Body of pancreas (tissue), 4 donors: ENCODE data around the gene BRD3OS.

ENCODE experiments used
- CTCF ChIP-seq, 7 experiments: fragments of 450-650 bp in 4 of 7; fragments of 200-600 bp in 3 of 7; sonication (generic) in 3 of 7; IDR thresholded peaks; one replicate each; pipeline ENCODE4 v1.5.1; 2016 to 2019; ENCODE audit warnings: antibody characterized with exemption in 7 of 7
- POLR2A ChIP-seq, 3 donors: fragments of 450-650 bp; IDR thresholded peaks; one replicate each; pipeline ENCODE4 v1.6.1; 2016; ENCODE audit warnings: antibody characterized with exemption in 3 of 3, mild to moderate bottlenecking in 2 of 3

DNA sequence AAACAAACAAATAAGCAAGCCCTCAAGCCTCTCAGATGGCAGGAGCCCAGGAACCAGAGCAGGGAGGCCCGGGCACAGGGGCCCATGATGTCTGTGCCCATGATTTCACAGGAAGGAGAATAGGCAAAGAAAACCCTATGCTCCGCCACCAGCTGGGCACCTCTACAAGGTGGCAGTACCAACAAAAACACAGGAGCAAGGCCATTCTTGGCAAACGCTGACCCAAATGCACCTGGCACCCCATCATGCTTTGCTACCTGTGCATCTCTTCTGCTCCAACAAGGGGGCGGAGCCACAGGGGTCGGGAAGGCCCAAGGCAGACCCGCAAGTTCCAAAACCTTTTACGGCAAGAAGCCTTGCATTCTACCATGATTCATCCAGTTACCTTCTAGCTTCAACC lies 39.4 kb downstream of the BRD3OS start:
- TF ChIP-seq CTCF (IDR thresholded peaks at IDR 0.05) (no peak), POLR2A (IDR thresholded peaks at IDR 0.05) (no peak)
